Right lobe of liver (tissue), 4 donors: Measurements from ENCODE around the gene DGKI.

Experiments
- CTCF ChIP-seq, 4 donors: fragments of 200-600 bp in 3 of 4; fragments of 450-650 bp in 1 of 4; IDR thresholded peaks; one replicate each; pipeline versions ENCODE4 v1.5.1 to v1.8.0; 2016 to 2022; ENCODE audit warnings: antibody characterized with exemption in 4 of 4, mild to moderate bottlenecking in 2 of 4
- POLR2A ChIP-seq: fragments of 450-650 bp; IDR thresholded peaks from one replicate; pipeline ENCODE4 v1.6.1; 2017; ENCODE audit warnings: antibody characterized with exemption, mild to moderate bottlenecking
- donor health status: DM: no; HTN: no; CAD: no.
- donor health status: DM: no; HTN: no; CAD: no.
- donor health status: DM: no; HTN: yes; CAD: no.

GRCh38 chr7:137886746-137887145 lies 40.0 kb upstream of the DGKI start:
- no peak for TF ChIP-seq CTCF (IDR thresholded peaks at IDR 0.05)
- TF ChIP-seq POLR2A = no peak
